Glutamatergic neuron (in vitro differentiated cells): ENCODE results near the gene DUSP2. TPM values are rescaled to one million over a fixed set of nuclear protein-coding genes. Genes with fewer than 3 reads are reported as not detected.

ENCODE experiments used
- DNase-seq: peaks from one replicate; pipeline ENCODE4 v3.0.0; 2022
- H3K27ac Mint-ChIP-seq: one replicate; pipeline ENCODE4 v1.8.0; 2020; ENCODE audit warnings: mild to moderate bottlenecking, mixed read lengths, inconsistent platforms; ENCODE audit not compliant: unreplicated experiment
- H3K27me3 Mint-ChIP-seq: one replicate; pipeline ENCODE4 v1.8.0; 2020; ENCODE audit warnings: mild to moderate bottlenecking, moderate library complexity, mixed read lengths, inconsistent platforms; ENCODE audit not compliant: unreplicated experiment
- H3K36me3 Mint-ChIP-seq: one replicate; pipeline ENCODE4 v1.8.0; 2020; ENCODE audit warnings: mild to moderate bottlenecking, mixed read lengths, inconsistent platforms; ENCODE audit not compliant: unreplicated experiment
- H3K4me1 Mint-ChIP-seq: one replicate; pipeline ENCODE4 v1.8.0; 2020; ENCODE audit warnings: mild to moderate bottlenecking, low read depth, mixed read lengths, inconsistent platforms; ENCODE audit not compliant: unreplicated experiment
- H3K4me3 Mint-ChIP-seq: one replicate; pipeline ENCODE4 v1.8.0; 2020; ENCODE audit warnings: mild to moderate bottlenecking, mixed read lengths, inconsistent platforms; ENCODE audit not compliant: unreplicated experiment
- H3K9me3 Mint-ChIP-seq: one replicate; pipeline ENCODE4 v1.8.0; 2020; ENCODE audit warnings: mild to moderate bottlenecking, moderate library complexity, mixed read lengths, inconsistent platforms; ENCODE audit not compliant: unreplicated experiment
- total RNA-seq: library from RNA; stranded (reverse); fragmentation: NEBNext Ultra II Directional; extraction: Animal tissue kit (Norgen Biotek cat#: 25700); gene quantifications from one replicate; pipeline ENCODE4 v1.2.1, GENCODE V29; 2021; ENCODE audit not compliant: unreplicated experiment
- TF ChIP-seq, protein P1 (sequence below): fragments of 200-600 bp; sonication (generic); IDR thresholded peaks from one replicate; pipeline ENCODE4 v1.5.0; 2021; ENCODE audit not compliant: partially characterized antibody, unreplicated experiment

DUSP2 gene
- total RNA-seq, 1 donor from 2014 or later: 0.34 TPM

DNA sequence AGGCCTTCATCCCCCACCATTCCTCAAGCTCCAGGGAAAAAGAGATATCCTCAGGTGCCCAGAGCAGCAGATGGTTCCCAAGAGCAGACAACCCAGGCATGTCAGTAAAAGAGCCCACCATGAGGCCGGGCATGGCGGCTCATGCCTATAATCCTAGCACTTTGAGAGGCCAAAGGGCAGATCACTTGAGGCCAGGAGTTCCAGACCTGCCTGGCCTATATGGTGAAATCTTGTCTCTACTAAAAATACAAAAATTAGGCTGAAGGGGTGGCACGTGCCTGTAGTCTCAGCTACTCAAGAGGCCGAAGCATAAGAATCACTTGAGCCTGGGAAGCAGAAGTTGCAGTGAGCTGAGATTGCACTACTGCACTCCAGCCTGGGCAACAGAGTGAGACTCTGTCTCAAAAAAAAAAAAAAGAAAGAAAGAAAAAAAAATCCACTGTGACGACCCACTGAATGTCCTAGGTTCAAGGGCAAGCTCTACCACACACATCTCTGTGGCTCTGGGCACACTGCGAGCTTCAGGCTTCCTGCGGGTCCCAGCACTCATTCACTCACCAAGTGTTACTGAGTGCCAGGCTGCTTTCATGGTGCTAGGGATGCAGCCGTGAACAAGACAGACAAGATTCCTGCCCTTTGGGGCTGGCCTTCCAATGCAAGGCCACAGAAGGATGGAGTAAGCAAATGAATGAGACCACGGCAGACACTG lies 6.5 kb upstream of the DUSP2 start:
- Mint-ChIP-seq H3K27ac (no peak overlapping the region), H3K27me3 (peaks cover 7% of the 10 kb centered on the region), H3K4me3 (peak overlapping the region; percentile 64), H3K9me3 (peaks cover 10% of the 10 kb centered on the region), H3K4me1 (peaks cover 27% of the 10 kb centered on the region), H3K36me3 (no peaks in the 10 kb centered on the region)
- DNase-seq: no peak
- TF ChIP-seq, protein P1, sequence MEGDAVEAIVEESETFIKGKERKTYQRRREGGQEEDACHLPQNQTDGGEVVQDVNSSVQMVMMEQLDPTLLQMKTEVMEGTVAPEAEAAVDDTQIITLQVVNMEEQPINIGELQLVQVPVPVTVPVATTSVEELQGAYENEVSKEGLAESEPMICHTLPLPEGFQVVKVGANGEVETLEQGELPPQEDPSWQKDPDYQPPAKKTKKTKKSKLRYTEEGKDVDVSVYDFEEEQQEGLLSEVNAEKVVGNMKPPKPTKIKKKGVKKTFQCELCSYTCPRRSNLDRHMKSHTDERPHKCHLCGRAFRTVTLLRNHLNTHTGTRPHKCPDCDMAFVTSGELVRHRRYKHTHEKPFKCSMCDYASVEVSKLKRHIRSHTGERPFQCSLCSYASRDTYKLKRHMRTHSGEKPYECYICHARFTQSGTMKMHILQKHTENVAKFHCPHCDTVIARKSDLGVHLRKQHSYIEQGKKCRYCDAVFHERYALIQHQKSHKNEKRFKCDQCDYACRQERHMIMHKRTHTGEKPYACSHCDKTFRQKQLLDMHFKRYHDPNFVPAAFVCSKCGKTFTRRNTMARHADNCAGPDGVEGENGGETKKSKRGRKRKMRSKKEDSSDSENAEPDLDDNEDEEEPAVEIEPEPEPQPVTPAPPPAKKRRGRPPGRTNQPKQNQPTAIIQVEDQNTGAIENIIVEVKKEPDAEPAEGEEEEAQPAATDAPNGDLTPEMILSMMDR: no peak

DNA sequence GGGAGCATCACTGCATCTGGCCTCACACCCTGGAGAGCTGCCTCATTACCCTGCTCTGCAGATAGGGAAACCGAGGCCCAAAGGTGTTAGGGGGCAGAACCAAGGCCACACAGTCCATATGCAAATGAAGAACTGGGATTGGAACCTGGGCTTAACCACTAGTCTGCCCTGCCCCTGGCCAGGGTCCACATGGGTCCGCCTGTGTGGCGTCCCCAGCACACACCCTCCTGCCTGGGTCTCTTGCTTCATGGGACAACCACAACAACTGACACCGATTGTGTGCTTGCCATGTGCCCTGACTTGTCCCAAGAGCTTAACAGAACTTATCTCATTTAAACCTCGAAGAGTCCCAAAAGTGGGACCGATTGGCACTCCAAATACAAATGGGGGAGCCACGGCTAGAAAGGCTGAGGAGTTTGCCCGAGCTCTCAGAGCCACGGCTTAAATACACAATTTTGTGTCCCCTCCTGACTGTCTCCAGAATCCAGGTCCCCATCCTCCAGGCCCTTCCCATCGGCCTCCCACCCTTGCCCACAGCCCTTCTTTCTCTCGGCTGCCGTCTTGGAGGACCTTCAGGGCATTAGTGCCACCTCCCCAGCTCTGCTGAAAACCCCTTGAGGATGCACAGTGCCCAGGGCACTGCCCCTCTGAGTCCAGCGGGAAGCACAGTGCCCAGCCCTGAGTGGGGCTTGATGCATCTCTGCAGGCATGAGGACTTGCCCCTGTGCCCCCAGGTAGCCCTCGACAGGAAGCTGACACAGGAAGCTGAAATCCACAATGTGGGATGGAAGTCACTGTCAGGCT lies 5.8 kb upstream of the DUSP2 start:
- TF ChIP-seq, protein P1: no peak
- Mint-ChIP-seq H3K27me3 (peaks cover 7% of the 10 kb centered on the region), H3K27ac (no peak overlapping the region), H3K4me1 (peaks cover 27% of the 10 kb centered on the region), H3K4me3 (no peak overlapping the region), H3K9me3 (peaks cover 10% of the 10 kb centered on the region), H3K36me3 (no peaks in the 10 kb centered on the region)
- no peak for DNase-seq

DNA sequence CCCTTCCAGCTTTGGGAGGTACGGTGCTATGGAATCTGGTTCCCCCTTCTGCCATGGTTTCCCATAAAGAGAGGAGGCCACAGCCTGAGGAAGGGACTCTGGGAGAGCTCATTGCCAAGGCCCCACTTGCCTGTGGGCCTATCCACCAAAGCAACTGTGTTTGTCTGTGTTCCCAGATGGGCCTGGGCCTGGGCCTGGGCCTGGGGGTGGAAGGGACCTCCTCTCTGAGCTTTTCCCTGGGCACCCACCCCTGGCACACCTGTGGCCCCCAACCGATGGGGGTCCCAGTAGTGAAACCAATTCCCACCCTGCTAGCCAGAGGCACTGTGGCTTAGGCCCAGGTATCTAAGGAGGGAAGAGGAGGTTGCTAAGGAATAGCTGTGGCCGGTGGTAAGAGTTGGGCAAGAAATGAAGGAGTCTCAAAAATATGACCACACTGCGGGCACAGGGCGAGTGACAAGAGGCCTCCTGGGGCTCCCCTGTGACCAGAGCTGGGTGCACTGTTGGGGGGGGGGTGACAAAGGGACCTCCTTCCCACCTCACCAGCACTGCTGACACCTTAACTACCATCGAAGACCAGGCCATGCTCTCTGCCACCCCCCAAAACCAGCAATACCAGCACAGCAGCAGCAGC lies 4.9 kb upstream of the DUSP2 start:
- Mint-ChIP-seq H3K27me3 (peaks cover 8% of the 10 kb centered on the region), H3K4me1 (peaks cover 27% of the 10 kb centered on the region), H3K9me3 (peaks cover 10% of the 10 kb centered on the region), H3K27ac (no peak overlapping the region), H3K4me3 (no peak overlapping the region), H3K36me3 (no peaks in the 10 kb centered on the region)
- TF ChIP-seq, protein P1: no peak
- DNase-seq: no peak

DNA sequence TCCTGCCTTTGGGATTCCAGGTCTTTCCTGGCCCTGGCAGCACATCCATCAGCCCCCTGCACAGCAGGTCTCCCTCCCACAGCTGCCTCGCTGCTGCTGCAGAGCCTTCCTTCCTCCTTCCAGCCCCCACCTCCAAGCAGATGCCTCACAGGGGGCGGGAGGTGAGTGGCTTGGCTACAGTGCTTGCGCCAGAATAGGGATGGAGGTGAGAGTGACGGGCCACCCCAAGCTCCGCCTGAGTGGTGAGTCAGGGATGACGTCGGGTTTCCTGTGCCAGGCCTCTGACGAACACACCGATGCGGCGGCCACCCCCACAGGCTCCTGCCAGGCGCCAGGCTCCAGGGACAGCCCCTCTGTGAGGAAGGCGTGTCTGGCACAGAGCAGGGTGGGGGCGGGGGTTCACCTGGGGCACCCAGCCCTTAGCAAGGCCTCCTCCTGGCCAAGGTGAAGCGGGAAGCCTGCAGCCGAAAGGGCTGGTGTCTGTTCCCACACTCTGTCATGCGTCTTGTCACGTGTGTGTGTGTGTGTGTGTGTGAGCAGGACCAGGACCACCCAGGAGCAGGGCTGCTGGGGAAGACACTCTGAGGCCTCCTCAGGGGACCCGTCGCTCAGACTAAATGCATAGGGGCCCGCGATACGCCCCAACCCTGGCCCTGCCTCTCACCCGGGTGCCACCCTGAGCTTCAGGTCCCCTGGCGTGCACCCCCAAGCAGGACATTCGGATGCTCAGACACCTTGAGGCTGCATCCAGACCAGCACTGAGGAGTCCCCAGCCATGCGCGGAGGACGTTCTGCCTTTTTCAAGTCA lies 3.4 kb upstream of the DUSP2 start:
- no peaks in the 10 kb centered on the region for H3K36me3 Mint-ChIP-seq
- peaks cover 11% of the 10 kb centered on the region for H3K27me3 Mint-ChIP-seq
- H3K27ac Mint-ChIP-seq: peak overlapping the region; percentile 38
- peaks cover 10% of the 10 kb centered on the region for H3K9me3 Mint-ChIP-seq
- DNase-seq: peak; percentile 58
- TF ChIP-seq, protein P1: no peak
- H3K4me1 Mint-ChIP-seq: peaks cover 26% of the 10 kb centered on the region
- peak overlapping the region; percentile 25 for H3K4me3 Mint-ChIP-seq
